SU-DHL-6 (cell line): Measurements from ENCODE around the gene DPH2.

Source experiments
- EZH2phosphoT487 ChIP-seq: fragments of 200-600 bp; sonication (generic), shearing (Covaris generic); conservative IDR thresholded peaks from 2 replicates; pipeline ENCODE4 v1.6.1; 2018; ENCODE audit warnings: mild to moderate bottlenecking, antibody characterized with exemption, low read length, moderate library complexity, mixed read lengths
- TF ChIP-seq, protein P1 (sequence below): fragments of 200-600 bp; sonication (generic); IDR thresholded peaks from one replicate; pipeline ENCODE4 v1.5.1; 2017; ENCODE audit warnings: antibody characterized with exemption, mild to moderate bottlenecking, low read length, moderate library complexity; ENCODE audit not compliant: insufficient read depth, poor library complexity, severe bottlenecking

GRCh38 chr1:43930168-43930948 is 39.5 kb upstream of the DPH2 start:
- no peak for TF ChIP-seq EZH2phosphoT487
- TF ChIP-seq, protein P1, sequence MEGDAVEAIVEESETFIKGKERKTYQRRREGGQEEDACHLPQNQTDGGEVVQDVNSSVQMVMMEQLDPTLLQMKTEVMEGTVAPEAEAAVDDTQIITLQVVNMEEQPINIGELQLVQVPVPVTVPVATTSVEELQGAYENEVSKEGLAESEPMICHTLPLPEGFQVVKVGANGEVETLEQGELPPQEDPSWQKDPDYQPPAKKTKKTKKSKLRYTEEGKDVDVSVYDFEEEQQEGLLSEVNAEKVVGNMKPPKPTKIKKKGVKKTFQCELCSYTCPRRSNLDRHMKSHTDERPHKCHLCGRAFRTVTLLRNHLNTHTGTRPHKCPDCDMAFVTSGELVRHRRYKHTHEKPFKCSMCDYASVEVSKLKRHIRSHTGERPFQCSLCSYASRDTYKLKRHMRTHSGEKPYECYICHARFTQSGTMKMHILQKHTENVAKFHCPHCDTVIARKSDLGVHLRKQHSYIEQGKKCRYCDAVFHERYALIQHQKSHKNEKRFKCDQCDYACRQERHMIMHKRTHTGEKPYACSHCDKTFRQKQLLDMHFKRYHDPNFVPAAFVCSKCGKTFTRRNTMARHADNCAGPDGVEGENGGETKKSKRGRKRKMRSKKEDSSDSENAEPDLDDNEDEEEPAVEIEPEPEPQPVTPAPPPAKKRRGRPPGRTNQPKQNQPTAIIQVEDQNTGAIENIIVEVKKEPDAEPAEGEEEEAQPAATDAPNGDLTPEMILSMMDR: peak; percentile 27
